HepG2 (cell line): ENCODE measurements around the gene SLC51B. TPM values are rescaled to one million over a fixed set of nuclear protein-coding genes. Genes with fewer than 3 reads are reported as not detected.

Source experiments
- ZMYM2 ChIP-seq: sonication (generic); formaldehyde crosslinking; IDR thresholded peaks from 2 replicates; pipeline ENCODE4 v1.8.0; 2022; ENCODE audit warnings: mild to moderate bottlenecking, missing genetic modification reagents
- ZNF407 ChIP-seq: sonication (generic); formaldehyde crosslinking; IDR thresholded peaks from one replicate; pipeline ENCODE4 v1.5.1; 2020; ENCODE audit warnings: mild to moderate bottlenecking, missing genetic modification reagents; ENCODE audit errors: not compliant biosample characterization
- polyA plus RNA-seq, 8 experiments: library from polyadenylated mRNA; depleted of rRNA in 3 of 8; stranded (reverse) in 7 of 8; unstranded in 1 of 8; fragments of >200 nt; fragmentation: Illumina TruSeq in 4 of 8; extraction: Trizol in 4 of 8; gene quantifications; 2 replicates each; pipeline versions ENCODE4 v1.2.1 to v1.2.3, GENCODE V29; 2011 to 2016; ENCODE audit warnings: low read depth in 4 of 8, missing spikeins in 1 of 8, mixed read lengths in 1 of 8; ENCODE audit not compliant: insufficient read depth in 1 of 8
- total RNA-seq, 5 experiments: library from RNA; depleted of rRNA; stranded (reverse); fragments of >200 nt; fragmentation: Illumina TruSeq; extraction: Trizol; gene quantifications; 2 replicates each; pipeline ENCODE4 v1.2.3, GENCODE V29; 2016; ENCODE audit warnings: low read depth in 1 of 5
- TF ChIP-seq, protein P1 (sequence below): sonication (generic); formaldehyde crosslinking; IDR thresholded peaks from 2 replicates; pipeline ENCODE4 v1.4.0; 2020; ENCODE audit warnings: missing genetic modification reagents, borderline replicate concordance
- TF ChIP-seq, protein P2 (sequence below): sonication (generic); formaldehyde crosslinking; IDR thresholded peaks from 2 replicates; pipeline ENCODE4 v1.4.0; 2020; ENCODE audit warnings: missing genetic modification reagents

SLC51B gene
- total and polyA plus RNA-seq, 2 of the 13 experiments (the other 11 are each of a cell fraction or from before 2014, with no cell fraction given), result 14.9 to 17.1 TPM

DNA sequence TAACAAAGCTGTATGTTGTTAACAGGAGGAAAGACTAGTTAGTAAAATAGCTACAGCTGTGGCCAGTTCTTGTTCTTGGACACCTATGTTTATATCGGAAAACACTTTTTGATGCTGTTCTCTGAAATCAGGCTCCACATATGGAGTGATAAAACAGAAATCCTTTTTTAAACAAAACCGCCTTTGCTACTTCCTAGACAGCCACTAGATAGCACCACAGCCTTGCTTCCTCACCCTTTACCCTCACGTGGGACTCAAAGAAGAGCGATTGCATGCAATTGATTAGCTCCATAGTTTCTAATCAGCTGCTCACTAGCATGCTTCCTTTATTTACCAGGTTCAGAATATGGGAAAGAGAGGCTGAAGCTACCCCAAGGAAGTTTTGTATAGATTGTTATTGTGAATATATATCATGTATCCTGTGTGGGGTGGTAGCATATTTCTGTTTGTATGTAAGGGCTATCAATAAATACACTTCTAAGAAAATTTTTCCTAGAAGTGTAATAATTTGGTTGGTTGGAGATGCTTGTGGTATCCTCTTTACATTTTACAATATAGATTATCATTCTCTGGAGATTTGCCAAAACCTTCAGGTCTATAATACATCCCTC, 11.4 kb upstream of the SLC51B start (continued):
- TF ChIP-seq, protein P1, sequence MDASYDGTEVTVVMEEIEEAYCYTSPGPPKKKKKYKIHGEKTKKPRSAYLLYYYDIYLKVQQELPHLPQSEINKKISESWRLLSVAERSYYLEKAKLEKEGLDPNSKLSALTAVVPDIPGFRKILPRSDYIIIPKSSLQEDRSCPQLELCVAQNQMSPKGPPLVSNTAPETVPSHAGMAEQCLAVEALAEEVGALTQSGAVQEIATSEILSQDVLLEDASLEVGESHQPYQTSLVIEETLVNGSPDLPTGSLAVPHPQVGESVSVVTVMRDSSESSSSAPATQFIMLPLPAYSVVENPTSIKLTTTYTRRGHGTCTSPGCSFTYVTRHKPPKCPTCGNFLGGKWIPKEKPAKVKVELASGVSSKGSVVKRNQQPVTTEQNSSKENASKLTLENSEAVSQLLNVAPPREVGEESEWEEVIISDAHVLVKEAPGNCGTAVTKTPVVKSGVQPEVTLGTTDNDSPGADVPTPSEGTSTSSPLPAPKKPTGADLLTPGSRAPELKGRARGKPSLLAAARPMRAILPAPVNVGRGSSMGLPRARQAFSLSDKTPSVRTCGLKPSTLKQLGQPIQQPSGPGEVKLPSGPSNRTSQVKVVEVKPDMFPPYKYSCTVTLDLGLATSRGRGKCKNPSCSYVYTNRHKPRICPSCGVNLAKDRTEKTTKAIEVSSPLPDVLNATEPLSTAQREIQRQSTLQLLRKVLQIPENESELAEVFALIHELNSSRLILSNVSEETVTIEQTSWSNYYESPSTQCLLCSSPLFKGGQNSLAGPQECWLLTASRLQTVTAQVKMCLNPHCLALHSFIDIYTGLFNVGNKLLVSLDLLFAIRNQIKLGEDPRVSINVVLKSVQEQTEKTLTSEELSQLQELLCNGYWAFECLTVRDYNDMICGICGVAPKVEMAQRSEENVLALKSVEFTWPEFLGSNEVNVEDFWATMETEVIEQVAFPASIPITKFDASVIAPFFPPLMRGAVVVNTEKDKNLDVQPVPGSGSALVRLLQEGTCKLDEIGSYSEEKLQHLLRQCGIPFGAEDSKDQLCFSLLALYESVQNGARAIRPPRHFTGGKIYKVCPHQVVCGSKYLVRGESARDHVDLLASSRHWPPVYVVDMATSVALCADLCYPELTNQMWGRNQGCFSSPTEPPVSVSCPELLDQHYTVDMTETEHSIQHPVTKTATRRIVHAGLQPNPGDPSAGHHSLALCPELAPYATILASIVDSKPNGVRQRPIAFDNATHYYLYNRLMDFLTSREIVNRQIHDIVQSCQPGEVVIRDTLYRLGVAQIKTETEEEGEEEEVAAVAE (CRISPR knock-in tag), result no peak
- TF ChIP-seq ZNF407 (no peak), ZMYM2 (no peak)
- TF ChIP-seq, protein P2, sequence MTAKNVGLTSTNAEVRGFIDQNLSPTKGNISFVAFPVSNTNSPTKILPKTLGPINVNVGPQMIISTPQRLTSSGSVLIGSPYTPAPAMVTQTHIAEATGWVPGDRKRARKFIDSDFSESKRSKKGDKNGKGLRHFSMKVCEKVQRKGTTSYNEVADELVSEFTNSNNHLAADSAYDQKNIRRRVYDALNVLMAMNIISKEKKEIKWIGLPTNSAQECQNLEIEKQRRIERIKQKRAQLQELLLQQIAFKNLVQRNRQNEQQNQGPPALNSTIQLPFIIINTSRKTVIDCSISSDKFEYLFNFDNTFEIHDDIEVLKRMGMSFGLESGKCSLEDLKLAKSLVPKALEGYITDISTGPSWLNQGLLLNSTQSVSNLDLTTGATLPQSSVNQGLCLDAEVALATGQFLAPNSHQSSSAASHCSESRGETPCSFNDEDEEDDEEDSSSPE, result 0 out of 2 replicates have a peak, but pooled peaks have one; percentile 2
- TF ChIP-seq, all 625 proteins: peak for 14
